ENCODE results near the gene SLC22A31.
A peak's percentile ranks its signal among the peaks of the same experiment; 100 is the strongest.
"Not testable (repeated sequence)": the region's sequence is repeated elsewhere in the genome, so short reads cannot be mapped to it uniquely, and the experiment has no call there.

Gene SLC22A31

GRCh38 chr16:89178453-89179147 is 21.7 kb downstream of the SLC22A31 start:
- no peak for DNase-seq

GRCh38 chr16:89177501-89177900 is 22.8 kb downstream of the SLC22A31 start:
- DNase-seq = no peak

- no peak for DNase-seq
Measured at GRCh38 chr16:89176717-89177116, 23.6 kb downstream of the SLC22A31 start.

- DNase-seq = no peak
Measured at GRCh38 chr16:89176147-89176690, 24.1 kb downstream of the SLC22A31 start.

- DNase-seq = no peak
Measured at GRCh38 chr16:89175280-89176146, 24.8 kb downstream of the SLC22A31 start.

- no peak for DNase-seq
Measured at GRCh38 chr16:89174877-89175276, 25.5 kb downstream of the SLC22A31 start.

- no peak for DNase-seq
Measured at GRCh38 chr16:89174055-89174827, 26.1 kb downstream of the SLC22A31 start.

- DNase-seq = no peak
Measured at GRCh38 chr16:89173174-89173921, 27.0 kb downstream of the SLC22A31 start.

- no peak for DNase-seq
Measured at GRCh38 chr16:89172528-89173173, 27.7 kb downstream of the SLC22A31 start.

- no peak for DNase-seq
Measured at GRCh38 chr16:89172171-89172527, 28.2 kb downstream of the SLC22A31 start.

GRCh38 chr16:89171216-89172170 is 28.8 kb downstream of the SLC22A31 start, which contains the start of gene CDH15:
CDH15 (plus strand) TSS chr16:89171748; CDS start chr16:89171832, 84 bp downstream.
- peak; percentile 72 to 79 for DNase-seq

GRCh38 chr16:89170346-89171215 is 29.8 kb downstream of the SLC22A31 start:
- DNase-seq = no peak

- DNase-seq = no peak
Measured at GRCh38 chr16:89169778-89170177, 30.6 kb downstream of the SLC22A31 start.

- DNase-seq = no peak
Measured at GRCh38 chr16:89168381-89169189, 31.8 kb downstream of the SLC22A31 start.

- DNase-seq = peak; percentile 58 to 75
Measured at GRCh38 chr16:89167425-89167941, 32.9 kb downstream of the SLC22A31 start.

GRCh38 chr16:89166696-89167424 is 33.5 kb downstream of the SLC22A31 start:
- no peak for DNase-seq

GRCh38 chr16:89165681-89165979 is 34.7 kb downstream of the SLC22A31 start:
- DNase-seq = not testable (repeated sequence)
